ENCODE data around the gene BEST3. TPM values are rescaled to one million over a fixed set of nuclear protein-coding genes. Genes with fewer than 3 reads are reported as not detected.

BEST3 gene
- polyA plus RNA-seq, 3 donors: not detected

DNA sequence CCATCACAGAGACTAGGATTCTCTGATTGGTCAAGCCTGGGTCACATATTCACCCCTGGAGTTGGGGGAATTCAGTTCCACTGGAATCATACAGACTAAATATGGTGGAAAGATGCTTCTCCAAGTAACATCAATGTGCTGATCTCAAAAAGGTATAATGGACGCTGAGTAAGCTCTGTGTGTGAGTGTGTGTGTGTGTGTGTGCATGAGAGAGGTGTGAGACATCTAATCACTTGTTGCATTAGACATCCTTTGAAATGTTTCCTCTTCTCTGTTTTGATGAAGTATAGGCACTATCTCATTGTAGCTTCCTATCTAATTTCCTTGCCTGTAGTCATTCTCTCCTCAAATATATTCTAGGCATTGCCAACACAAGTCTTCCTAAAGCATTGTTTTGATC, 34.5 kb upstream of the BEST3 start:
- Histone ChIP-seq H3K4me1 (ENCODE audit: control insufficient read depth in 1 of 2, insufficient read depth in 2 of 2, low read length in 2 of 2) (peaks cover 3% of the 10 kb centered on the region in 2 donors), H3K9ac (ENCODE audit: insufficient read depth, low read length, poor library complexity, severe bottlenecking) (no peak overlapping the region), H3K36me3 (replicated peaks in 1 of 2; ENCODE audit: control insufficient read depth in 1 of 2, insufficient read depth in 2 of 2, low read length in 2 of 2) (no peaks in the 10 kb centered on the region), H3K4me3 (replicated peaks in 1 of 3; ENCODE audit: low read depth in 2 of 3, low read length in 3 of 3) (no peak overlapping the region), H3K4me2 (replicated peaks; ENCODE audit: extremely low read depth, low read length, poor library complexity, severe bottlenecking) (no peak overlapping the region), H2AFZ (ENCODE audit: insufficient read depth, low read depth, low read length, poor library complexity, severe bottlenecking) (no peak overlapping the region), H3K27ac (ENCODE audit: low read depth in 1 of 2, low read length in 2 of 2) (no peak overlapping the region), H4K20me1 (ENCODE audit: insufficient read depth, low read length) (no peaks in the 10 kb centered on the region), H3K79me2 (ENCODE audit: insufficient read depth, low read length) (no peaks in the 10 kb centered on the region), H3K27me3 (ENCODE audit: control insufficient read depth in 2 of 2, insufficient read depth in 2 of 2, low read length in 2 of 2) (peaks cover 2 to 16% of the 10 kb centered on the region in 2 donors), H3K9me3 (replicated peaks in 1 of 2; ENCODE audit: control insufficient read depth in 1 of 2, insufficient read depth in 1 of 2, low read length in 2 of 2) (no peaks in the 10 kb centered on the region)
- TF ChIP-seq, protein P1, sequence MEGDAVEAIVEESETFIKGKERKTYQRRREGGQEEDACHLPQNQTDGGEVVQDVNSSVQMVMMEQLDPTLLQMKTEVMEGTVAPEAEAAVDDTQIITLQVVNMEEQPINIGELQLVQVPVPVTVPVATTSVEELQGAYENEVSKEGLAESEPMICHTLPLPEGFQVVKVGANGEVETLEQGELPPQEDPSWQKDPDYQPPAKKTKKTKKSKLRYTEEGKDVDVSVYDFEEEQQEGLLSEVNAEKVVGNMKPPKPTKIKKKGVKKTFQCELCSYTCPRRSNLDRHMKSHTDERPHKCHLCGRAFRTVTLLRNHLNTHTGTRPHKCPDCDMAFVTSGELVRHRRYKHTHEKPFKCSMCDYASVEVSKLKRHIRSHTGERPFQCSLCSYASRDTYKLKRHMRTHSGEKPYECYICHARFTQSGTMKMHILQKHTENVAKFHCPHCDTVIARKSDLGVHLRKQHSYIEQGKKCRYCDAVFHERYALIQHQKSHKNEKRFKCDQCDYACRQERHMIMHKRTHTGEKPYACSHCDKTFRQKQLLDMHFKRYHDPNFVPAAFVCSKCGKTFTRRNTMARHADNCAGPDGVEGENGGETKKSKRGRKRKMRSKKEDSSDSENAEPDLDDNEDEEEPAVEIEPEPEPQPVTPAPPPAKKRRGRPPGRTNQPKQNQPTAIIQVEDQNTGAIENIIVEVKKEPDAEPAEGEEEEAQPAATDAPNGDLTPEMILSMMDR (IDR thresholded peaks at IDR 0.05): no peak
- intact Hi-C loops (cut with micrococcal nuclease): no loop called here
- Mint-ChIP-seq H3K27me3 (ENCODE audit: low read depth in 3 of 3) (peaks cover 4 to 13% (median 6%) of the 10 kb centered on the region in 3 donors), H3K9me3 (peaks cover 0 to 1% (median 0%) of the 10 kb centered on the region in 7 donors), H3K4me1 (peaks cover 4% of the 10 kb centered on the region), H3K27ac (no peak overlapping the region), H3K36me3 (no peaks in the 10 kb centered on the region), H3K4me3 (no peak overlapping the region)
- no peak for DNase-seq
- WGBS (ENCODE audit: insufficient coverage): no CpG with 5 or more reads among the region's 1 CpG

- H3K4me1 Mint-ChIP-seq: no peaks in the 10 kb centered on the region
- H3K9me3 Mint-ChIP-seq: peaks cover 0 to 1% (median 0%) of the 10 kb centered on the region in 7 donors
- Histone ChIP-seq H3K4me2 (replicated peaks; ENCODE audit: extremely low read depth, low read length, poor library complexity, severe bottlenecking) (no peak overlapping the region), H3K27me3 (ENCODE audit: control insufficient read depth in 2 of 2, insufficient read depth in 2 of 2, low read length in 2 of 2) (peaks cover 2 to 10% of the 10 kb centered on the region in 2 donors), H3K79me2 (ENCODE audit: insufficient read depth, low read length) (no peaks in the 10 kb centered on the region), H2AFZ (ENCODE audit: insufficient read depth, low read depth, low read length, poor library complexity, severe bottlenecking) (no peak overlapping the region), H3K9ac (ENCODE audit: insufficient read depth, low read length, poor library complexity, severe bottlenecking) (no peak overlapping the region), H3K36me3 (replicated peaks in 1 of 2; ENCODE audit: control insufficient read depth in 1 of 2, insufficient read depth in 2 of 2, low read length in 2 of 2) (no peaks in the 10 kb centered on the region), H3K4me1 (ENCODE audit: control insufficient read depth in 1 of 2, insufficient read depth in 2 of 2, low read length in 2 of 2) (no peaks in the 10 kb centered on the region), H3K27ac (ENCODE audit: low read depth in 1 of 2, low read length in 2 of 2) (no peak overlapping the region), H4K20me1 (ENCODE audit: insufficient read depth, low read length) (no peaks in the 10 kb centered on the region), H3K4me3 (replicated peaks in 1 of 3; ENCODE audit: low read depth in 2 of 3, low read length in 3 of 3) (no peak overlapping the region), H3K9me3 (replicated peaks in 1 of 2; ENCODE audit: control insufficient read depth in 1 of 2, insufficient read depth in 1 of 2, low read length in 2 of 2) (no peaks in the 10 kb centered on the region)
- no peak overlapping the region for H3K4me3 Mint-ChIP-seq
- peaks cover 4 to 12% (median 6%) of the 10 kb centered on the region in 3 donors for H3K27me3 Mint-ChIP-seq (ENCODE audit: low read depth in 3 of 3)
- no peak for DNase-seq
- WGBS (ENCODE audit: insufficient coverage): no CpG with 5 or more reads among the region's 1 CpG
- TF ChIP-seq, protein P1 (IDR thresholded peaks at IDR 0.05): no peak
- no peaks in the 10 kb centered on the region for H3K36me3 Mint-ChIP-seq
- H3K27ac Mint-ChIP-seq: no peak overlapping the region
- intact Hi-C loops (cut with micrococcal nuclease): no loop called here
Observed at GRCh38 chr12:69732088-69732487, 33.0 kb upstream of the BEST3 start.
